Myocyte (in vitro differentiated cells): ENCODE measurements around the gene PAQR5. TPM values are rescaled to one million over a fixed set of nuclear protein-coding genes. Genes with fewer than 3 reads are reported as not detected.
A peak's percentile ranks its signal among the peaks of the same experiment; 100 is the strongest.
"Not testable (repeated sequence)": the region's sequence is repeated elsewhere in the genome, so short reads cannot be mapped to it uniquely, and the experiment has no call there.

Experiments used
- DNase-seq: peaks from one replicate; pipeline ENCODE4 v3.0.0-alpha.2; 2012; ENCODE audit warnings: low read depth
- total RNA-seq: library from RNA; depleted of rRNA; stranded (reverse); fragments of >200 nt; gene quantifications from 2 replicates; pipeline ENCODE4 v1.2.3, GENCODE V29; 2014

Gene PAQR5
- total RNA-seq, 1 donor from 2014 or later = 8.5 TPM

DNA sequence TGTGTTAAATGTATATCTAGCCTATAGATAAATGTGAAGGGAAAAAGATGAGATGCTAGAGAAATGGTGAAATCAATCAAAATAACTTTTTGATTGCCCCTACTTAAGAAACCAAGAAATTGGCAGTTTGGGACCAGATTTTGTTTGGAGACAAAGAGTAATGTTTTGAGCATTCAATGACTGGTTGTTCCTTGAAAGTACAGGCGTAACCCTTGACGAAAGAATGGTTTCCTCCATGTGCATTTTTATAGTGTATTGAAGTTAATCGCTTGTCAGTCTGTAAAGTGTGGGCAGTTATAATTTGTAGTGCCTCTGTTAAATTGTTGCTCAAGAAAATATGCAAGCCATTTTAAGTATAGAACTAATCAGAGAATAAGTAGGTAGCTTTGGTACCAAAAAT lies 116.7 kb downstream of the PAQR5 start:
- peak; percentile 31 for DNase-seq

DNA sequence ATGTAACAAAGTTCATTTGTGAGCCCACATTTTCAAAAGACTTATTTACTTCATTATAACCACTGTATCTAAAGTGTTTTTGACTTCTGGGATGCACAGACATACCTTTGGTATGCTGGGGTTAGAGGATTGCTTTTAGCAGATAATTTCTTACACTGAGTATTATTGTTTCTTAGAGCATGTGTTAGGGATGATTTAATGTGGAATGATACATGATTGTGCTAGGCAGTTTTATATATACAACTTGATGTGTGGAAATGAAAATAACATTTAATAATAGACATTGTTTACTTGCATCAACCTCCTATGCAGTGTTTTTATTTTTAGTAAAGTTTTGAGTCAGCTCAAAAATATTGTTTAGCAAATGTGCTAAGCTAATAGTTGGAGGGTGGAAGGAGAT lies 118.9 kb downstream of the PAQR5 start:
- DNase-seq = no peak

DNA sequence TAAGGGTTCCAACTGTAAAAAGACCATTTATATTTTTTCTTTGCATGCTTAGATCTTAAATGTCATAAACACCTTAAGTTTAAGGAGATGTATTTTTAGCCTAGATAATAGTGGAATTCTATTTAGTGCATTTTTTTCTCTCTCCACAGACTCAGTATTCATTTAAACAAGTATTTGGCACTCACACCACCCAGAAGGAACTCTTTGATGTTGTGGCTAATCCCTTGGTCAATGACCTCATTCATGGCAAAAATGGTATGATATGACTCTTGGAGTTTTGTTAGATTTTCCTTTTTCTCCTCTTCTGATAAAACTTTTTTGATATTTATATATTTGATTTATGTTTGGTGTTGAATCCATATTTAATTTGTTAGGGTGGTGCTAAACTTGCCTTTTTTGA lies 122.8 kb downstream of the PAQR5 start:
- DNase-seq = peak; percentile 40

DNA sequence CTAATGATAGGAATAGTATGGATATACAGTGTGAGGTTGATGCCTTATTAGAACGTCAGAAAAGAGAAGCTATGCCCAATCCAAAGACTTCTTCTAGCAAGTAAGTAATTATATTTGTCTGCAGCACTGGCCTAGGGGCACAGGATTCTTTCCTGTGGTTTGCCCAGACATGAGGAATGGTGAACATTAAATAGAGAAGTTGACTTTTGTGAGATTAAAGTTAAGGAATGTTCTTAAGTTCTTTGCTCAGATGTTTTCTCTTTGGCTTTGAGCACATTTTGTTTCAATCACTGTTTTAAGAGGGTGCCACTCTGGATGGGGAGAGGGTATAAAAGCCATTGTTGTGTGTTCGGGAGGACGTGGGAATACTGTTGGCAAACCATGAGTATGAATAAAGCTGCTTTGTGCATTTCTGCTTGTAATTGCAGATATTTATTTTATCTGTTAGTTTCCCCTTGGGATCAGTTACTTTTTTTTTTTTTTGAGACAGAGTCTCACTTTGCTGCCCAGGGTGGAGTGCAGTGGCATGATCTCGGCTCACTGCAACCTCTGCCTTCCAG lies 123.7 kb downstream of the PAQR5 start:
- DNase-seq = no peak

DNA sequence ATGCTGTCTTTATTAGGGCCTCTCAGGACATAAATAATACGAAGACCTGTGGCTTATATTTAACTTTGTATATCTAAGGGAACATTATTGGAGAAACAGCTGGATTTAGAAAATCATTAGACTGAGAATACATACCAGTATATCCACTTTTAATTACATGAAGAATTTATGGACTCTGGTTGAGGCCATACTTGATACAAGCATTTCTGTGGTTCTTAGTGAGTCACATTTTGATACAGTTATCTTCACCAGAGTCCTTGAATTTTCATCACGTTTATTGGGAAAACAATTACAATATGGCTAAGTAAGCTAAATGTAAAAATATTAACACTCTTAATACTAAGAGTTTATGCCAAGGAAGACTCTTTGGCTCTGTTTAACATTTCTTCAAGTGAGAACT lies 125.3 kb downstream of the PAQR5 start:
- DNase-seq = no peak

DNA sequence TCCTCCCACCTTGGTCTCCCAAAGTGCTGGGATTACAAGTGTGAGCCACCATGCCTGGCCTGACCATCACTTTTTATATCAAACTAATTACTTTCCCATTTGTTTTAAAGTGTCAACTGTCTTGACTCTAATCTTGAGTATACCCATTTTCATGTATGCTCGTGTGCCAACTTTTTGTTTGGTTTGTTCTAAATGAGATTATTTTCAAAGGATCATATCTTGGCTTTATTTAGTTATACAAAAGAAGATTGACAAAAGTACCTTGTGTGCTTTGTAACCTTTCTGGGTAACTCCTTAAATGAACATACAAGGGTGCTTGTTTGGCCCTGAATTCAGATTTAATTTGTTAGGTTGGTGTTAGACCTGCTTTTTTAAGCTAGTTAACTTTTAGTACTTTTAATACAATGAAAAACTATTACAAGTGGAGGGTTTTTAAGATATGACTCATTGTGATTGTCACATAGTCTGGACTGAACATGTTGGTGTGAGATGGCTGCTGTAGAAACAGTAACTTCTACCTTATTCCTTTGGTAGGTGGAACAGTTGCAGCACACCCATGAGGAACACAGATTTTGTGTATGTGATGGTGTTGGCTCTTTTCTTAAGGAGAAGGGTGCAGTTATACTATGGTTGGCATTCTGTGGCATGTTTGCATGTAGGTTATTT lies 126.2 kb downstream of the PAQR5 start:
- DNase-seq = no peak

DNA sequence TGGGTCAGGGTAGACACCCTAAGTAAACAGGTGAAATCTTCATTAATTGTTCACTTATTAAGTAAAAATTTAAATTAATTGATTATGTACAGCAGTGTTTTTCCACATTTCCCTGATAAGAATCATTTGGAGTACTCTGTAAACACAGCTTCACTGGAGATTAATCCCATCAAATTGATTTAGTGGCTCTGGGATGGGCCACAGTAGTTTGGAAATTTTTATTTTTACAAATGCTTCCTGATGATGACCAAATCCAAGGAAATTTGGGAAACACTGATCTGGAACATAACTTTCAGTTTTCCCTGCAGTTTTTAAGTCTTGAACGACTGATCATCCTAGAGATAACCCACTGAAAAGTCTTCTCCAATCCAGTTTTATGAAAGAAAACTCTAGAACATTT lies 135.1 kb downstream of the PAQR5 start:
- no peak for DNase-seq

DNA sequence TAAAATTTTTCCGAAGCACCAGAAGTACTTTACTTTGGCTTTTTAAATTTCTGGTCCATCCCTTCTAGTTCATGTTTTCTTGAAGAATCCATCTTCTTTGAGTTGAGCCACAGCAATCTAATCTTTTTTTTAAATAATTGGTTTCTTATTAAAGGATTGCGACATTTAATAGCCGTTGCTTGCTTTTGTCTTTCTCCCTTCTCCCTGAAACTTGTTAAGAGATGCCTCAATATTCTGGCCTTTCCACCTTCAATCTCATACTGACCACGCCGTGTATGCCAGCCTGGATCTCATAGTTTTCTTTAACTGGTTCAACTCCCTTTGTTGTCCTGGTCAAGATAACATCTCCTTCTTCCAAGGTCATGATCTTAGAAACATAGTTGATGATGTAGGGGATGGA lies 135.5 kb downstream of the PAQR5 start:
- DNase-seq = no peak

DNA sequence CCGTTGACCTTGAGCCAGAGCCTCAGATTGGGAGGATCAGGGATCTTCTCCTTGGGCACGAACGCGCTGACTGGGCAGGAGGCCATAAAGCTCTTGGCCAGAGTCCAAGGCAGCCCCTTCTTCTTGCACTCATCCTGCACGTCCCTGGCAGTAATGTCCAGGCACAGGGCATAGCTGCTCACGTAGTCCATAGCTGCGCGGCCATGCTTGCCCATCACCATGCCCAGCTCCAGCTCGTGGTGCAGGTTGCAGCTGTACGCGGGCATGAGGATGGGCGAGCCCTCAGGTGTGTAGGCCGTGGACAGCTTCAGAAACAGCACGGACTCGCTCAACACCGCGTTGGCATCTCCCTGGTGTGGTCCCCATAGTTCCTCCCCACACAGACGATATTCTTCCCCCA lies 136.0 kb downstream of the PAQR5 start:
- no peak for DNase-seq

DNA sequence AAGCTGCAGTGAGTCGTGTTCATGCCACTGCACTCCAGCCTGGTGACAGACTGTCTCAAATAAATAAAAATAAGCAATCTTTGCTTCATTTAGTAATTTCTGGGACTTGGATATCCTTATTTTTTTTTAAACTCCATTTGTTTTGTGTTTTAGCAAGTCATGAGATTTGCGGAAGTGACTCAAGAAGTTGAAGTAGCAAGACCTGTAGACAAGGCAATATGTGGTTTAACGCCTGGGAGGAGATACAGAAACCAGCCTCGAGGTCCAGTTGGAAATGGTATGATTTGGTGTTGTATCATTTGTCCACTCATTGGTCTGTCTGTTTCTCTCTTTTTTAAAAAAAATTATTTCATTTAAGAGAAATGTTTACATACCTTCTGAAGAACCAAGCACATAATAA lies 137.3 kb downstream of the PAQR5 start:
- no peak for DNase-seq

DNA sequence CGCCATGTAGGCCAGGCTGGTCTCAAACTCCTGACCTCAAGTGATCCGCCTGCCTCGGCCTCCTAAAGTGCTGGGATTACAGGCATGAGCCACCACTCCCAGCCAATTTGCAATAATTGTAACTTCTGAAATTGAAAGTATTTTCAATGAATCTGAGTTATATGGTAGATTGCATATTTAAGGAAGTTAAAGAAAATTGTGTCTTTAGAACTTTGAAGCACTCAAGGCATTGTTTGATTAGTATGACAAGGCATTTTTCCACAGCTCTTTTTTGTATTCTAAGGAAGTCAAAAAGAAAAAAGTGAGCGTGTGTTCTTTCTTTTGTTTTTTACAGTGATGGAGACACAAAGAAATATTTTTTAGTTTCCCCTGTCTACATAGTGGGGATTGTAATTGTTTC lies 138.2 kb downstream of the PAQR5 start:
- DNase-seq = no peak

DNA sequence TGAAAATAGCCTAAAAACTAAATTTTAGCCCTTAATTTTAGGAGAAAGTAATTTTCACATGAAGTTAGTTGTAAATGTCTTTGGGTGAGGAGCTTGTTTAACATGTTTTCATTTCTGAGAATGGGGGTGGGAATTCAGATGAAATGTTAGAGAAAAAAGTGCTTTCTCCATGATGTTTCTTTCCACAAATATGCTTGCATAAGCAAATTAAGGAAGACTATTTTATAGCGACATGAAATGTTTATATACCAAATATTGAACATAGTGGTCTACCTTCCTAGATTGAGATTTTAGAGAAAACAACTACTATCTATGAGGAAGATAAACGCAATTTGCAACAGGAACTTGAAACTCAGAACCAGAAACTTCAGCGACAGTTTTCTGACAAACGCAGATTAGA lies 140.9 kb downstream of the PAQR5 start:
- no peak for DNase-seq

DNA sequence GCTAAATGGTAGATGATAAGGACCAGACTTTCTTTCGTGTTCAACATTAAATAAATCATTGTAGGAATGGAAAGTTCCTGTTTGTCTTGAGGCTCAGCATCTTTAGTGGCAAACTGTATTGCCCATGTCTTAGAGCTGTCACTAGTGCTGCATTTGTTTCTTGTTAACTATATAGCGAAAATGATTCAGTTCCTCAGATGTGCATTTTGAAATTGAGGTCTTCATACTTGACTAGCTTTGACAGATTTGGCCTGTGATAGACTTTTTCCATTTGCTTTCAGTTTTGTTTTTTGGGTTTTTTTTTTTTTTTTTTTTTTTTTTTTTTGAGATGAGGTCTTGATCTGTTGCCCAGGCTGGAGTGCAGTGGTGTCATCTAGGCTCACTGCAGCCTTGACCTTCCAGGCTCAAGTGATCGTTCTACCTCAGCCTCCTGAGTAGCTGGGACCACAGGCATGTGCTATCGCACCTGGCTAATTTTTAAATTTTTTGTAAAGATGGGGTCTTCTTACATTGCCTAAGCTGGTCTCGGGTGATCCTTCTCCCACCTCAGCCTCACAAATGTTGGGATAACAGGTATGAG lies 144.4 kb downstream of the PAQR5 start:
- DNase-seq = no peak

DNA sequence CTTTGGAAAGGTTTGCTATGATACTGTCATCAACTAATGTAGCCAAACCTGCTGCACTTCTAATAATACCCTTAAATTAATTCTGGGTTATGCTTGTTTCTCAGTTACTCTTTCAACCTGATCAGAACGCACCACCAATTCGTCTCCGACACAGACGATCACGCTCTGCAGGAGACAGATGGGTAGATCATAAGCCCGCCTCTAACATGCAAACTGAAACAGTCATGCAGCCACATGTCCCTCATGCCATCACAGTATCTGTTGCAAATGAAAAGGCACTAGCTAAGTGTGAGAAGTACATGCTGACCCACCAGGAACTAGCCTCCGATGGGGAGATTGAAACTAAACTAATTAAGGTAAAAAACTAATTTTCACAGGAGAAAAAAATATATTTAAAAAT lies 146.0 kb downstream of the PAQR5 start:
- DNase-seq = no peak

DNA sequence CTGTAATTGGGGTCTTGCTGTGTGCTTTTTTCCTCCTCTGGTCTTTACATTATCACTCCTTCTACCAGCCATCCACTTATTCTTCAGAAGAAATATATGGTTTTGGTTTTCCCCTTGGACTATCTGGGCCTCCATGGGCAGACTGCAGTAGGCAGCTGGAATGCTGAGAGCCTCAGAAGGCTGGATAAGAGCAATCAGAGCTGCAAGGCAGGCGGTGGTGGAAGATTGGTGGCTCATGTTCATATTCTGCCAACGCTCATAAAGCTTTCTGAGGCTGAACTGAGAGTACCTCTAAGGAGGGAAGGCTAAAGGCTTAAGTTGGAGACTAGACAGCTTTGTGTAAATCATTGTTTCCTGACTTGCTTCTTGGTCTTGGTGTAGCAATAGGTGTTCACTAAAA lies 148.2 kb downstream of the PAQR5 start:
- DNase-seq = no peak

DNA sequence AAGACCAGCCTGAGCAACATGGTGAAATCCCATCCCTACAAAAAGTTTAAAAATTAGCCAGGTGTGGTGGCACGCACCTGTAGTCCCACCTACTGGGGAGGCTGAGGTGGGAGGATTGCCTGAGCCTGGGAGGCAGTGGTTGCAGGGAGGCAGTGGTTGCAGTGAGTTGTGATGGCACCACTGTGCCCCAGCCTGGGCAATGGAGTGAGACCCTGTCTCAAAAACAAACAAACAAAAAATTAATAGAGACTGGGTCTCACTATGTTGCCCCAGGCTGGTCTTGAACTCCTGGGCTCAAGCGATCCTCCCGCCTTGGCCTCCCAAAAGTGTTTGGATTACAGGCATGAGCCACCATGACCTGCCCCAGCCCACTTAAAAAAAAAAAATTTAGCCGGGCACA lies 151.5 kb downstream of the PAQR5 start:
- not testable (repeated sequence) for DNase-seq

DNA sequence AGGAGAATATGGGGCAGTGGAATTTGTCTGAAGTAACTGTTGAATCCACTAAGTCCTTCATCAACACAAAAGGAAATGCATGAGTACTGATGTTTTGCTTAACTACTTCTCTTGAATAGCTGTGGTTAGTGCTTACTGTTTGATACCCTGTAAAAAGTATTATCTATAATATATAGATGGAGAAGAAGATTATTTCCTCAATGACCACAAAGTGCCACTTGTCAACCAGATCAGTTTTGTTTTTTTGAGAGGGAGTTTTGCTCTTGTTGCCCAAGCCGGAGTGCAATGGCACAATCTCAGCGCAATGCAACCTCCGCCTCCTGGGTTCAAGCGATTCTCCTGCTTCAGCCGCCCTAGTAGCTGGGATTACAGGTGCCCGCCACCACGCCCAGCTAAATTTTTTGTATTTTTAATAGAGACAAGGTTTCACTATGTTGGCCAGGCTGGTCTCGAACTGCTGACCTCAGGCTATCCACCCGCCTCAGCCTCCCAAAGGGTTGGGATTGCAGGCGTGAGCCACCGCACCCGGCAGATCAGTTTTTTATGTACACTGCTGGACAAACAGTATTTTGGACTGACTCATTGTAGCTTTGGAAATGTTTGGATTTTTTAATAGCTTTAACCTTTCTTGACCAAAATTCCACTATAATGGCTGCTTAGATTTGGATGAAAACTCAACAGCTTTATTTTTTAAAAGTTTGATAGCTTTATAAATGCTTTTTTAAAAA lies 152.4 kb downstream of the PAQR5 start:
- no peak for DNase-seq

DNA sequence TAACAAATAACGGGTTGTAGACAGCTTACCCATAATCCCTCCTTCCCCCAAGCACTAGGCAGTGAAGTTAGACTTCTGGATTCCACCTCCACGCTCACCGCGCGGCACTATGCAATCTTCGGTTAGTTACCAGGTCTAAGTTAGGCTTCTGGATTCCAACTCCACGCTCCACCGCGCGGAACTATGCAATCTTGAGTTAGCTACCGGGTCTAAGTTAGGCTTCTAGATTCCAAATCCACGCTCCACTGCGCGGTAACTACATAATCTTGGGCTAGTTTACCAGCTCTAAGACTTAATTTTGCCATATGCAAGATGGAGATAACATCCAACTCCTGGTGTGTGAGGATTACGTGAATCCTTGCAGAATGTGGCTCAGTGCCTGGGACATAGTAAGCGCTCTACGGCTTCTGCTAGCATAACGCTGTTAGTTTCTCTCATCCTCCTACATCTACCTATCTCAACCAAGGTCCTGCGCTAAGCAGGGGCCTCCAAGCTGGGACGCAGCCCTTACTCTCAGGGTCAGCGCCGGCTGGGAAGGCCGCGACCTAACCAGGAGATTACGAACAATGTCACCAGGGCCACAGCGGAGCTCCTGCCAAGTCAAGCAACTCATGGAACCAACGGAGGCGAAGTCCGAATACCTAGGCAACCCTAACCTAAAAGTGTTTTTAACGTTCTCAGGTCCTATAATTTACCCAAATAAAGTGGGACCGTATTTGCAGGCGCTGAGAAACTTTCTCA lies 153.4 kb downstream of the PAQR5 start:
- no peak for DNase-seq

DNA sequence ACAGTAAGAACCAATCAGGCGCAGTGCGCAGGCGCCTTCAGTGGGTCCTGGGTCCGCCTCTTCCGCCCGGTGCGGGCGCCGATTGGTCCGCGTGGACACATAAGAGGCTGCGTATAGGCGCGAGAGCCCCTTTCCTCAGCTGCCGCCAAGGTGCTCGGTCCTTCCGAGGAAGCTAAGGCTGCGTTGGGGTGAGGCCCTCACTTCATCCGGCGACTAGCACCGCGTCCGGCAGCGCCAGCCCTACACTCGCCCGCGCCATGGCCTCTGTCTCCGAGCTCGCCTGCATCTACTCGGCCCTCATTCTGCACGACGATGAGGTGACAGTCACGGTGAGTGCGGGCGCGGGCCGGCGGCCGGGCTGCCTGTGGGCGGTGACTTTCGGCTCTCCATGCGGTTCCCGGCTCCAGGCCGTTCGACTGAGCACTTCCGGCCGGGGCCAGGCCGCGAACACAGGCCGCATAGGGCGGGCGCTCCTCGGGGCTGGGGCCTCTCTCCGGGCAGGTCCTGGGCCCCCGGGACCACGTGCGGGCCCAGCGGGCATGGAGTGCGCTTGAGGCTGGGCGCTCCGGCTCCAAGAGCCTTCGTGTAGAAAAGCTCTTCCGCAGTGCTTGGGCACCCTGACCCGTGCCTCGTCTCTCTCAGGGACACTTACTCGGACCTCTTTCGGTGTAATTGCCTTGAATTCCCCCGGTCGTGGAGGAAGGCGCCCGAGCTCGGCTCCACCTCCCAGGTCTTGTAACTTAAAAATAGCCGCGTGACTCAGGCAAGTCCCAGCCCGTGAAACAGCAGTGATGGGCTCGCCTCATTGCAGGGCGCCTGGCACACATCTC lies 154.2 kb downstream of the PAQR5 start, which contains the start of gene RPLP1:
TSS of gene RPLP1 (plus strand) at position 127 of the 830 bp plus-strand sequence. CDS start at position 258, 131 bp downstream.
- peak; percentile 97 for DNase-seq

DNA sequence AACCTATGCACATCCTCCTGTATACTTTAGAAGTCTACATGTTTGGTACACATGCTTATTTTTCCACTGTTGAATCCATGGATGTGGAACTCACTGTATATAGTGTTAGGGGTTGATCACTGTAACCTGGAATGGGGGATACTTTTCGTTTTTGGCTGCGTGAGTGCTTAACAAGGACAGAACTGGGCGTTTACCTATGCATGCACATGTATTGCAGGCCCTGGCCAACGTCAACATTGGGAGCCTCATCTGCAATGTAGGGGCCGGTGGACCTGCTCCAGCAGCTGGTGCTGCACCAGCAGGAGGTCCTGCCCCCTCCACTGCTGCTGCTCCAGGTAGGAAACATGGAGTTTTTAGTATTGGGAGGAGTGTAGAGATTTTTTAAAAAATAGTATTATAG lies 156.2 kb downstream of the PAQR5 start:
- no peak for DNase-seq
